ENCODE data around the gene IGSF21. TPM values are rescaled to one million over a fixed set of nuclear protein-coding genes. Genes with fewer than 3 reads are reported as not detected.

Gene IGSF21
- total RNA-seq, 1 donor from 2014 or later: 1.3 TPM

GRCh38 chr1:18305182-18305795 is 197.7 kb downstream of the IGSF21 start:
- H3K27ac Mint-ChIP-seq (ENCODE audit: unreplicated experiment): no peak overlapping the region
- DNase-seq: no peak
- no peaks in the 10 kb centered on the region for H3K4me1 Mint-ChIP-seq (ENCODE audit: low read depth, unreplicated experiment)
- TF ChIP-seq, protein P1, sequence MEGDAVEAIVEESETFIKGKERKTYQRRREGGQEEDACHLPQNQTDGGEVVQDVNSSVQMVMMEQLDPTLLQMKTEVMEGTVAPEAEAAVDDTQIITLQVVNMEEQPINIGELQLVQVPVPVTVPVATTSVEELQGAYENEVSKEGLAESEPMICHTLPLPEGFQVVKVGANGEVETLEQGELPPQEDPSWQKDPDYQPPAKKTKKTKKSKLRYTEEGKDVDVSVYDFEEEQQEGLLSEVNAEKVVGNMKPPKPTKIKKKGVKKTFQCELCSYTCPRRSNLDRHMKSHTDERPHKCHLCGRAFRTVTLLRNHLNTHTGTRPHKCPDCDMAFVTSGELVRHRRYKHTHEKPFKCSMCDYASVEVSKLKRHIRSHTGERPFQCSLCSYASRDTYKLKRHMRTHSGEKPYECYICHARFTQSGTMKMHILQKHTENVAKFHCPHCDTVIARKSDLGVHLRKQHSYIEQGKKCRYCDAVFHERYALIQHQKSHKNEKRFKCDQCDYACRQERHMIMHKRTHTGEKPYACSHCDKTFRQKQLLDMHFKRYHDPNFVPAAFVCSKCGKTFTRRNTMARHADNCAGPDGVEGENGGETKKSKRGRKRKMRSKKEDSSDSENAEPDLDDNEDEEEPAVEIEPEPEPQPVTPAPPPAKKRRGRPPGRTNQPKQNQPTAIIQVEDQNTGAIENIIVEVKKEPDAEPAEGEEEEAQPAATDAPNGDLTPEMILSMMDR (IDR thresholded peaks at IDR 0.05; ENCODE audit: partially characterized antibody, unreplicated experiment): no peak
- no peaks in the 10 kb centered on the region for H3K27me3 Mint-ChIP-seq (ENCODE audit: unreplicated experiment)
- H3K4me3 Mint-ChIP-seq (ENCODE audit: unreplicated experiment): no peak overlapping the region
- peaks cover 2% of the 10 kb centered on the region for H3K9me3 Mint-ChIP-seq (ENCODE audit: unreplicated experiment)
- no peaks in the 10 kb centered on the region for H3K36me3 Mint-ChIP-seq (ENCODE audit: unreplicated experiment)

DNA sequence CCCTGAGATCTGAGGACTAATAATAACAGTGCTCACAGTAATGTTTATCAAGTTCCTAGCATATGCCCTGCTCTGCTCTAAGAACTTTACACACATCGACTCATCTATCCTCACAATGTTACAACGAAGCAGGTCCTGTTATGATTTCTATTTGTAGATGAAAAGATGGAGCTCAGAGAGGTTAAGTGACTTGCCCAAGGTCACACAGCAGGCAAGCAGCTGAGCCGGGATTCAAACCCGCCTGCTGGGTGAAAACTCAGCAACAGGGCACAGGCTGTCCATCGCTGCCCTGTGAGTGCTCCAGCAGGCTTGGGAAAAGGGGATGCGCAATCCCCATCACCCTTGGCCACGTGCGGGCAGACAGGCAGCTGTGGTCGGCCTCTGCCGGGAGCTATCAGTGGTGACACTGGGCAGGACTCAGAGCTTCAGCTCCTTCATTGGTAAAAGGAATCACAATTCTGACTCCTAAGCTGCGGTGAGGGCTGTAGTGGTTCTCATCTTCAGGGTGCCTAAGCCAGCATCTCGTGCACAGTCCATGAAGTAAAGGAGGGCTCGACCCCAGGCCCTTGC is 199.8 kb downstream of the IGSF21 start:
- Mint-ChIP-seq H3K27me3 (ENCODE audit: unreplicated experiment) (no peaks in the 10 kb centered on the region), H3K9me3 (ENCODE audit: unreplicated experiment) (peaks cover 4% of the 10 kb centered on the region), H3K4me3 (ENCODE audit: unreplicated experiment) (no peak overlapping the region), H3K36me3 (ENCODE audit: unreplicated experiment) (peaks cover 10% of the 10 kb centered on the region), H3K4me1 (ENCODE audit: low read depth, unreplicated experiment) (no peaks in the 10 kb centered on the region), H3K27ac (ENCODE audit: unreplicated experiment) (no peak overlapping the region)
- TF ChIP-seq, protein P1 (IDR thresholded peaks at IDR 0.05; ENCODE audit: partially characterized antibody, unreplicated experiment): no peak
- no peak for DNase-seq

DNA sequence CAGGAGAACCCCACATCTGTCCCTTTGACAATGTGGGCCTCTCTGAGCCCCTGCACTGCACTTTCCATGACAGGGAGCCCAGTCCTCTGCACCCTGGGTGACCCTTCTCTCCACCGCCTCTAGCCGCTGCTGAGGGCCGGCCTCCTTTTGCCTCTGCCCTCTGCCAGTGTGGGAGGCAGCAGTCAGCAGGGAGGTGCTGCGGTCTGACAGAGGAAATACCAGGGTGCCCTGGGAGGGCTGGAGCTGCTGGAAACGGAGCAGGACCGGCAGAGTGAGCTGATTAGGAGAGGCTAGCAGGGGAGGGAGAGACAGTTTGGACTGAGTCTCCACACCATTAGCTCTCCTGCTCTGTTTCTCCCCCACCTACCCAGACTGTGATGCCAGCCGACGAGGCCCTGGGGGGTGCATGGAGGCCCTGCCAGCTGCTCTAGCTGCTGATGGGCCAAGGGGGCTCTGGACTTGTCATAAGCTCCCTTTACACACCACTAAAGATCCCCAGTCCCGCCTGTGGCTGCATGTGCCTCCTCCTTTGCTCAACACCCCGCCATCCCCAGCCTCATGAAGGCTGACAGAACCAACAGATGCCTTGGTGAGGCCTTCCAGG is 202.1 kb downstream of the IGSF21 start:
- TF ChIP-seq, protein P1 (IDR thresholded peaks at IDR 0.05; ENCODE audit: partially characterized antibody, unreplicated experiment): no peak
- Mint-ChIP-seq H3K36me3 (ENCODE audit: unreplicated experiment) (peaks cover 10% of the 10 kb centered on the region), H3K4me1 (ENCODE audit: low read depth, unreplicated experiment) (peaks cover 2% of the 10 kb centered on the region), H3K27ac (ENCODE audit: unreplicated experiment) (no peak overlapping the region), H3K27me3 (ENCODE audit: unreplicated experiment) (no peaks in the 10 kb centered on the region), H3K4me3 (ENCODE audit: unreplicated experiment) (no peak overlapping the region), H3K9me3 (ENCODE audit: unreplicated experiment) (peaks cover 6% of the 10 kb centered on the region)
- DNase-seq: no peak

GRCh38 chr1:18312961-18313360 is 205.4 kb downstream of the IGSF21 start:
- no peak for DNase-seq
- H3K27ac Mint-ChIP-seq (ENCODE audit: unreplicated experiment): no peak overlapping the region
- peaks cover 2% of the 10 kb centered on the region for H3K4me1 Mint-ChIP-seq (ENCODE audit: low read depth, unreplicated experiment)

More at GRCh38 chr1:18312961-18313360, 205.4 kb downstream of the IGSF21 start:
- no peak overlapping the region for H3K4me3 Mint-ChIP-seq (ENCODE audit: unreplicated experiment)
- peaks cover 10% of the 10 kb centered on the region for H3K36me3 Mint-ChIP-seq (ENCODE audit: unreplicated experiment)
- TF ChIP-seq, protein P1 (IDR thresholded peaks at IDR 0.05; ENCODE audit: partially characterized antibody, unreplicated experiment): no peak
- peaks cover 2% of the 10 kb centered on the region for H3K27me3 Mint-ChIP-seq (ENCODE audit: unreplicated experiment)
- peaks cover 7% of the 10 kb centered on the region for H3K9me3 Mint-ChIP-seq (ENCODE audit: unreplicated experiment)
